ENCODE measurements around the gene MRPS5. TPM values are rescaled to one million over a fixed set of nuclear protein-coding genes. Genes with fewer than 3 reads are reported as not detected.
A peak's percentile ranks its signal among the peaks of the same experiment; 100 is the strongest.

Gene MRPS5
- total RNA-seq, 6 experiments from 2014 or later: 36.1 to 52.1 (median 47.9) TPM

DNA sequence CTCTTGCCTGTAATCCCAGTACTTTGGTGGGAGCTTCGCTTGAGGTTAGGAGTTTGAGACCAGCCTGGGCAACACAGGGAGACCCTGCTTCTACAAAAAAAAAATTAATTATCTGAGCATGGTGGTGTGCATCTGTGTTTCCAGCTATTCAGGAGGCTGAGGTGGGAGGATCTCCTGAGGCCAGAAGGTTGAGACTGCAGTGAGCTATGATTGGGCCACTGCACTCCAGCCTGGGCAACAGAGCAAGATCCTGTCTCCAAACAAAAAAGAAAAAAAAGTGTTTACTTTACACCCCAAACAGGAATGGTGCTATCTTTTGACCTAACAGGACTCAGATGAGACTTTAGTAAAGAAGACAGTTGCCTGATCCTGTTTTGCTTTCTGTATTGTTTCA, 60.5 kb downstream of the MRPS5 start:
- H3K27ac ChIP-seq: no peak overlapping the region
- no peaks in the 10 kb centered on the region for H3K9me3 ChIP-seq
- H3K36me3 ChIP-seq: no peaks in the 10 kb centered on the region
- H3K4me3 ChIP-seq: no peak overlapping the region
- TF ChIP-seq, protein P1, sequence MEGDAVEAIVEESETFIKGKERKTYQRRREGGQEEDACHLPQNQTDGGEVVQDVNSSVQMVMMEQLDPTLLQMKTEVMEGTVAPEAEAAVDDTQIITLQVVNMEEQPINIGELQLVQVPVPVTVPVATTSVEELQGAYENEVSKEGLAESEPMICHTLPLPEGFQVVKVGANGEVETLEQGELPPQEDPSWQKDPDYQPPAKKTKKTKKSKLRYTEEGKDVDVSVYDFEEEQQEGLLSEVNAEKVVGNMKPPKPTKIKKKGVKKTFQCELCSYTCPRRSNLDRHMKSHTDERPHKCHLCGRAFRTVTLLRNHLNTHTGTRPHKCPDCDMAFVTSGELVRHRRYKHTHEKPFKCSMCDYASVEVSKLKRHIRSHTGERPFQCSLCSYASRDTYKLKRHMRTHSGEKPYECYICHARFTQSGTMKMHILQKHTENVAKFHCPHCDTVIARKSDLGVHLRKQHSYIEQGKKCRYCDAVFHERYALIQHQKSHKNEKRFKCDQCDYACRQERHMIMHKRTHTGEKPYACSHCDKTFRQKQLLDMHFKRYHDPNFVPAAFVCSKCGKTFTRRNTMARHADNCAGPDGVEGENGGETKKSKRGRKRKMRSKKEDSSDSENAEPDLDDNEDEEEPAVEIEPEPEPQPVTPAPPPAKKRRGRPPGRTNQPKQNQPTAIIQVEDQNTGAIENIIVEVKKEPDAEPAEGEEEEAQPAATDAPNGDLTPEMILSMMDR (IDR thresholded peaks at IDR 0.05): no peak
- no peak for TF ChIP-seq POLR2A (IDR thresholded peaks at IDR 0.05)
- DNase-seq: no peak
- 60% methylated on average over 1 of the region's 1 CpG for WGBS (ENCODE audit: insufficient coverage, low coverage, low lambda C conversion rate, missing lambda C conversion rate)
- no peak for ATAC-seq
- no peaks in the 10 kb centered on the region for H3K4me1 ChIP-seq
- intact Hi-C loops (cut with DNase I): no loop called here
- no peaks in the 10 kb centered on the region for H3K27me3 ChIP-seq

DNA sequence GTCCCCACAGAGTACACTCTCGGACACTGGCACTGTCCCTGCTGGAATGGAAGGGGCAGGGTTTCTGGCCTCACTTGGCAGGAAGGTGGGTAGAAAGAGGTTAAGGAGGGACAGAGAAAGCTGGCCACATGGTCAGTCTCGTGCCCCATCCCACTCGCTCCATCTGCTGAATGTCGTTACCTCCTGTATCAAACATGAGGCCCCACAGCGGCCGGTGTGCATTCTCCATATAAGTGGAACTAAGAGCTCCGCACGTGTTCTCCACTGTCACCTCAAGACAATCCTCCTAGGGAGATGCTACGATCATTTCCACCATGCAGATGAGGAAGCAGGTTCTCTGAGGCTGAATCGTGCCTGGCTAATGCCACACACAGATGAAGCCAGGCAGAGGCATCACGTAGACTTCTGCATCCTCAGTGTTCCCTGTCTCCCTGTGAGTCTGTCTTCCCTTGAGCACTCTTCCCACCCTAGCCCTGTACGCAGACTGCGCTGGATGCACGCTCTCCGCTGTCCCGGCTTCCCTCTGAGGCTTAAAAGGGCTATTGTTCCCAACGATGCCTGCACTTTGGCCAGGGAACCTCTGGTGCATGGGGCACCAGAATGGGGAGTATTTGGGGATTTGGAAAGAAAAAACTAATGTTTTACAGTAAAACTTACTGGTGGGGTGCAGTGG, 61.0 kb downstream of the MRPS5 start:
- intact Hi-C loops (cut with DNase I): no loop called here
- no peaks in the 10 kb centered on the region for H3K4me1 ChIP-seq
- no peaks in the 10 kb centered on the region for H3K36me3 ChIP-seq
- DNase-seq (no peak), ATAC-seq (no peak)
- H3K27ac ChIP-seq: no peak overlapping the region
- H3K9me3 ChIP-seq: no peaks in the 10 kb centered on the region
- TF ChIP-seq, protein P1 (IDR thresholded peaks at IDR 0.05): no peak
- TF ChIP-seq POLR2A (IDR thresholded peaks at IDR 0.05): no peak
- H3K27me3 ChIP-seq: no peaks in the 10 kb centered on the region
- 70% methylated on average over 7 of the region's 17 CpGs for WGBS (ENCODE audit: insufficient coverage, low coverage, low lambda C conversion rate, missing lambda C conversion rate)
- no peak overlapping the region for H3K4me3 ChIP-seq

DNA sequence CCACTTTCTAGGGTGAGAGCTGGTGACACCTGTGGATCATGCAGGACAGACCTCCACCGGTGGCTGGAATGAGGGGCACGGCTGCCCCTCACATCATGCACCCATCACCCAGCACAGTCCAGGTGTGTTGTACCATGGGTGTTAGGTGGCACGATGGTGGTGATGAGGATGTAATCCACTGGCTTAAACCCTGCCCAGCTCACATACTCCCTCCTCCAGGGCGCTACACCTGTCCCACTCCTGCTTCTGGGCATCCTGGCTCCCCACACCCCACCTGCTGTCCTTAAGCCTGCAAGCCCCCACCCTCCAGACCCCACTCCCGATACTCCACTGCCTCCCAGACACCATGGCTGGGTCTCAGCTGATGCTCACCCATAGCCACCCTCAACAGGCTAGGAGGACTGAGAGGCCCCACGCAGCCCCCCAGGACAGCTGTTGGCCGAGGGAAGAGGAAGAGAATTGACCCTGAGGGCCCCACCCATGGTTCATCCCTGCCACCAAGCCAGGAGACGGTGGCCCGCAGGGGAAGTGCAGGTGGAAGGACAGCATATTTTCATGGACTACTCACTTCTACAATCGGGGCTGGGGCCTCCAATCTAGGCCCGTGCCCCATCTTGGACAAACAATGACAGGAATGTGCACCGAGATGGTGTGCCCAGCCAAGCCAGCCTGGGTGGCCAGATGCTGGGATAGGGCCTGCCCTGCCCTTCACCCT, 61.8 kb downstream of the MRPS5 start:
- no peaks in the 10 kb centered on the region for H3K4me1 ChIP-seq

DNA sequence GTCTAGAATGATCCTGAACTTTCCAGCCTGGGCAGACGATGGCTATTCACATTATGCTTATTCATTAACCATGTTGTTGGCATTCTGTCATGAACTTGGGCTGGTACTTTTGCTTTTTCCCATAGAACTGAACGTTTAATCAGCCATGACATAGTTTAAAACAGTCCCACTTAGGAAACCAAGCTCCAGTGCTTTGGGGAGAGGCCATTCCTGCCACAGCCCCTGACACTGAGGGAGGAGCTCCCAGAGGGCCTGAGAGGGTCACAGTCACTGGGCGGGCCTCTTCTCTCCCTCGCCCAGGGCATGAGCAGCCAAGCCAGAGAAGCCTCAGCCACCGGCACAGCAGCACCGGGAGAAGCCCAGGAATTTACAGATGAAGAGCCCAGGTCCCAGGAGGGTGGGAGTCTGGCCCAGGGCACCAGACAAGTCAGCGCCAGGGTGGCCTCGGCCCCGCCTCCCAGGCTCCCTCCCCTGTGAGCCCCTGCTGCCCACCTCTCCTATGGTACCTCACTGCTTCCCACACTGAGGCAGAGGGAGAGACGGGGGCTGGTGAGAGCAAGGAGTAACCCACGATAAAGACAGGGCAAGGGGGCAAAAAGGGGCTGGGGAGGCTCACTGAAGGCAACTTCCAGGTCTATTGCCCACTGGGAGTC, 62.5 kb downstream of the MRPS5 start:
- ATAC-seq (peak in 3 of 4 donors; percentile 5 to 64 (median 16)), DNase-seq (no peak)
- Histone ChIP-seq H3K27ac (no peak overlapping the region), H3K9me3 (no peaks in the 10 kb centered on the region), H3K27me3 (no peaks in the 10 kb centered on the region), H3K4me3 (no peak overlapping the region), H3K4me1 (no peaks in the 10 kb centered on the region), H3K36me3 (no peaks in the 10 kb centered on the region)
- WGBS (ENCODE audit: insufficient coverage, low coverage, low lambda C conversion rate, missing lambda C conversion rate): 44% methylated on average over 9 of the region's 11 CpGs
- intact Hi-C loops (cut with DNase I): no loop called here
- no peak for TF ChIP-seq POLR2A (IDR thresholded peaks at IDR 0.05)
- TF ChIP-seq, protein P1 (IDR thresholded peaks at IDR 0.05): no peak

More for the DNA sequence above, 61.8 kb downstream of the MRPS5 start:
- Histone ChIP-seq H3K27ac (no peak overlapping the region), H3K36me3 (no peaks in the 10 kb centered on the region), H3K27me3 (no peaks in the 10 kb centered on the region), H3K4me3 (no peak overlapping the region), H3K9me3 (no peaks in the 10 kb centered on the region)
- no peak for TF ChIP-seq POLR2A (IDR thresholded peaks at IDR 0.05)
- TF ChIP-seq, protein P1 (IDR thresholded peaks at IDR 0.05): no peak
- ATAC-seq (no peak), DNase-seq (no peak)
- intact Hi-C loops (cut with DNase I): no loop called here
- 95% methylated on average over 3 of the region's 12 CpGs for WGBS (ENCODE audit: insufficient coverage, low coverage, low lambda C conversion rate, missing lambda C conversion rate)

Measured in right lobe of liver (tissue), 6 donors.